A673 (cell line): ENCODE data around the gene GPC6.

ENCODE experiments used
- EZH2 ChIP-seq: fragments of 200-600 bp; sonication (generic); IDR thresholded peaks from 2 replicates; pipeline ENCODE4 v1.6.1; 2017; ENCODE audit warnings: borderline replicate concordance, low read depth, mild to moderate bottlenecking, mixed read lengths, antibody characterized with exemption, low read length; ENCODE audit not compliant: poor library complexity, severe bottlenecking
- TF ChIP-seq, protein P1 (sequence below): fragments of 300-800, 200-600 bp; sonication (generic); conservative IDR thresholded peaks from 2 replicates; pipeline ENCODE4 v1.5.1; 2017; ENCODE audit warnings: low read depth, mild to moderate bottlenecking, antibody characterized with exemption, low read length, moderate library complexity, mixed read lengths

DNA sequence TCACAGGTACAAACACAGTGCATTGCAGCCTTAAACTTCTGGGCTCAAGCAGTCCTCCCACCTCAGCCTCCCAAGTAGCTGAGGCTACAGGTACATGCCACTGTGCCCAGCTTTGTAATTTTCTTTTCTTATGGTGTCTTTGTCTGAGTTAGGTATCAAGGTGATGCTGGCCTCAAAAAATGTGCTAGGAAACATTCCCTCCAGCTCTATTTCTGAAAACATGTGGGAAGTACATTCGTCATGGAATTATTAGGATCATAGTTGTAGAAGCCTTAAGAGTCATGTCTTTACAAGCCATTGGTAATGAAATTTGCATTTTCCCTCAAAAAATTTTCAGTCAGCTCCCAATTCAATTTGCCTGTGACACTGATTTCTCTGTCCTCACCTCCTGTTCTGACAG lies 1021.3 kb downstream of the GPC6 start:
- TF ChIP-seq, protein P1, sequence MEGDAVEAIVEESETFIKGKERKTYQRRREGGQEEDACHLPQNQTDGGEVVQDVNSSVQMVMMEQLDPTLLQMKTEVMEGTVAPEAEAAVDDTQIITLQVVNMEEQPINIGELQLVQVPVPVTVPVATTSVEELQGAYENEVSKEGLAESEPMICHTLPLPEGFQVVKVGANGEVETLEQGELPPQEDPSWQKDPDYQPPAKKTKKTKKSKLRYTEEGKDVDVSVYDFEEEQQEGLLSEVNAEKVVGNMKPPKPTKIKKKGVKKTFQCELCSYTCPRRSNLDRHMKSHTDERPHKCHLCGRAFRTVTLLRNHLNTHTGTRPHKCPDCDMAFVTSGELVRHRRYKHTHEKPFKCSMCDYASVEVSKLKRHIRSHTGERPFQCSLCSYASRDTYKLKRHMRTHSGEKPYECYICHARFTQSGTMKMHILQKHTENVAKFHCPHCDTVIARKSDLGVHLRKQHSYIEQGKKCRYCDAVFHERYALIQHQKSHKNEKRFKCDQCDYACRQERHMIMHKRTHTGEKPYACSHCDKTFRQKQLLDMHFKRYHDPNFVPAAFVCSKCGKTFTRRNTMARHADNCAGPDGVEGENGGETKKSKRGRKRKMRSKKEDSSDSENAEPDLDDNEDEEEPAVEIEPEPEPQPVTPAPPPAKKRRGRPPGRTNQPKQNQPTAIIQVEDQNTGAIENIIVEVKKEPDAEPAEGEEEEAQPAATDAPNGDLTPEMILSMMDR = no peak
- TF ChIP-seq EZH2 = no peak
